ENCODE data around the gene ZNF32. TPM values are rescaled to one million over a fixed set of nuclear protein-coding genes. Genes with fewer than 3 reads are reported as not detected.
A peak's percentile ranks its signal among the peaks of the same experiment; 100 is the strongest.

Gene ZNF32
- total RNA-seq, 2 experiments from 2014 or later, result 26.0 to 26.9 TPM

DNA sequence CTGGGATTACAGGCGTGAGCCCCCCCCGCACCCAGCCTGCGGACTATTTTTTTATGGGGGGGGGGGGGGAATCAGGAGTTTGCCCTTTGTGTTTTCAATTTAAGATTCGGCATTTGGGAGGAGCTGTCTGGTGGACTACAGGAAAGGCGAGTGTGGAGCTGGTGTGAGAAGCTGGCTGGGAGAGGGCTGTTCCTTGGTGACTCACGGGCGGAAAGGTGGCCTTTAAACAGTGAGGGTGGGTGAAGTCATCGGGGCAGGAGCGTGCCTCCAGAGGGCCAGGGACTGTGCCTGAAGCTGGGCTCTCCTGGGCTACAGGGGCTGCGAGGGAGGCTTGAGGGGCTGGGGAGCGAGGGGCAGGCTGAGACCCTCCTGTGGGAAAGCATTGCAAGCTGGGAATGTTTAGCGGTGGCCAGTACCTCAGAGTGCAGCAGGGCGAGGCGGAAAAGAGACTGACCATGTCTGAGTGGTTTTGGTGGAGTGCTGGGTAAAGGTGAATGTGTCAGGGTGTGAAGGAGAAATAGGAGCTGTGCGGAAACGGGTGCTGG, 39.7 kb upstream of the ZNF32 start:
- Mint-ChIP-seq H3K4me3 (peak overlapping the region; percentile 87), H3K27me3 (peaks cover 34% of the 10 kb centered on the region), H3K27ac (peak overlapping the region; percentile 67), H3K4me1 (peaks cover 11% of the 10 kb centered on the region), H3K9me3 (no peaks in the 10 kb centered on the region), H3K36me3 (no peaks in the 10 kb centered on the region)
- no peak for DNase-seq
- POLR2A ChIA-PET, result interaction anchor here (0.6 kb wide), 1 partner anchor 623 kb away, joined by 3 read pairs; no protein-coding TSS in a partner anchor
- no peak for ATAC-seq (ENCODE audit: low read depth)

- POLR2A ChIA-PET, result no interaction called here
- no peak for ATAC-seq (ENCODE audit: low read depth)
- DNase-seq, result no peak
- no peaks in the 10 kb centered on the region for H3K36me3 Mint-ChIP-seq
- peaks cover 11% of the 10 kb centered on the region for H3K4me1 Mint-ChIP-seq
- H3K27me3 Mint-ChIP-seq, result peaks cover 35% of the 10 kb centered on the region
- no peak overlapping the region for H3K27ac Mint-ChIP-seq
- H3K4me3 Mint-ChIP-seq, result peak overlapping the region; percentile 7
- H3K9me3 Mint-ChIP-seq, result no peaks in the 10 kb centered on the region
These were observed 38.7 kb upstream of the ZNF32 start for GRCh38 chr10:43687373-43687772.

DNA sequence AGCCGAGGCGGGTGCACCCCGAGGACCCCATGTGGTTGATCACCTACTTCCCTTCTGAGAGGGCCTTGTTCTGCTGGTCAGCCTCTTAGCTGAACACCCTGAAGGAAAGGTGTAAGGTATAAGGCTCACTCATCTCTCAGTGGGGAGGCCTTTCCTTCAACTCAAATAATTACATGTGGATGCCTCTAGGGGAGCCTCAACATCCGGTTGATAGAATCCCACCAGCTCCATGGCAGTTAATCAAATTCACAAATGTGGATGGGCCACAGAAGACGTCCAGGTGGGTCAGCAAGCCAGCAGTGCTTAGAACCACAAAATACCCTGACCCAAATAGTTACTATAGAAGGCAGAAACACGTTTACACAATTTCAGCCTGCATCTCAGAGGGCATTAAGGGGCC, 37.7 kb upstream of the ZNF32 start:
- no peaks in the 10 kb centered on the region for H3K9me3 Mint-ChIP-seq
- H3K4me3 Mint-ChIP-seq, result no peak overlapping the region

DNA sequence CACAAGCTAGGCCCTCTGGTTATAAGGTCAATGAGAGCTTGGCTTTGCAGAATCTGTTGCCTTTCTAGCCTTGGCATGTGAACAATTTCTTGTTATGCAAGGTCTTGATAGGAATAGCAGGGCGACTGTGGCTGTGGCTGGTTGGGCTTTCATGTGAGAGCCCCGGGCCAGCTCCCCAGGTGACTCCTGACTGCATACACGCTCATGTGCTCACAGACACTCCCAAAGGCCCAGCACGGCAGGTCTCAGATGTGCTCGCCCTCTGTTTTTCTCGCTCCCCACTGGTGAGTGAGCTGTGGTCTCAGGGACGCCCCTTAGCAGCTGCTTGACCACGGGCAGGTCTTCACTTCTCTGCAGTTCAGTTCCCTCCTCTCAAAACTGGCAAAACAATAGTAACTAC, 37.1 kb upstream of the ZNF32 start:
- Mint-ChIP-seq H3K27ac (no peak overlapping the region), H3K36me3 (no peaks in the 10 kb centered on the region), H3K9me3 (no peaks in the 10 kb centered on the region), H3K4me3 (no peak overlapping the region), H3K4me1 (peaks cover 8% of the 10 kb centered on the region), H3K27me3 (peaks cover 30% of the 10 kb centered on the region)
- POLR2A ChIA-PET, result no interaction called here
- ATAC-seq (ENCODE audit: low read depth) (no peak), DNase-seq (no peak)

More for the DNA sequence above, 37.7 kb upstream of the ZNF32 start:
- Mint-ChIP-seq H3K27me3 (peaks cover 35% of the 10 kb centered on the region), H3K36me3 (no peaks in the 10 kb centered on the region), H3K27ac (no peak overlapping the region), H3K4me1 (peaks cover 11% of the 10 kb centered on the region)
- DNase-seq, result no peak
- POLR2A ChIA-PET, result no interaction called here
- no peak for ATAC-seq (ENCODE audit: low read depth)

GRCh38 chr10:43684292-43684559, 35.5 kb upstream of the ZNF32 start:
- H3K4me3 Mint-ChIP-seq, result no peak overlapping the region
- no peaks in the 10 kb centered on the region for H3K9me3 Mint-ChIP-seq
- ATAC-seq (ENCODE audit: low read depth) (no peak), DNase-seq (no peak)
- H3K27me3 Mint-ChIP-seq, result peaks cover 33% of the 10 kb centered on the region
- H3K27ac Mint-ChIP-seq, result no peak overlapping the region
- H3K4me1 Mint-ChIP-seq, result peaks cover 3% of the 10 kb centered on the region
- POLR2A ChIA-PET, result no interaction called here
- H3K36me3 Mint-ChIP-seq, result no peaks in the 10 kb centered on the region

DNA sequence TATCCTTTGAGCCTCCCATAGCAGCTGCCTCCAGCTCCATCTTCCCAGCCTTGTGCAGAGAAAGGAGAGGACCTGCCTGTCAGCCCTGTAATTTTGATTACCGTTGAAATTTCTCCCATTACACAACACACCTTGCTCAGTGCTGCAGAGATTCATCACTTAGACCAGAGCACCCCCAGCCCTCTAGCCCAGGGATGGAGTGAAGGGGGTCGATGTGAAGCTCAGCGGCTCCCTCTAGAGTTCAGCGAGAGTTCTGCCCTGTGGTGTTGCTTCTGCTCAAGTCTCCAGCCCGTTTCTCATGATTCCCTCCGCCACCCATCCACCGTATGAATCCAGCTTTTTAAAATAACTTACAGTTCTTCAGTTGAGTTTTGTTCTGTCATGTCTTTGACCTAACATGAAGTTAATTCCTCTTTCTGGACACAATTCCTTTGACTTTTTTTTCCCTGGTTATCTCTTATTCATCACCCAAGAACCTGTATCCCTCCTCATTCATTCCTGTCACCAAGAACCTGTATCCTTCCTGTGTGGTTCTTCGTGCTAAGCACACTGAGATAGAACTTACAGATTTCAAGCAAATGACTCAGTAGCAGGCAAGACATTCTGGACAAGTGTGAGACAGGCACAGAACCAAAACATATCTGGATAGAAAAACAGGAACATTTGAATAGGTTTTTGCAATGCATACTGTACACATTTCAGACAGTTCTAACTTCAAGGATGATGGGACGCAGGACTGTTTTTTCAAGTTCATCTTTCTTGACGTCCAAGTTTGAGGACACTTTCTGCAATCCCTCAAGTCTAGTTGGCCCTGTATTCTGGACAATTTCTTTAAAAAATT, 35.0 kb upstream of the ZNF32 start:
- H3K9me3 Mint-ChIP-seq, result no peaks in the 10 kb centered on the region
- peaks cover 3% of the 10 kb centered on the region for H3K4me1 Mint-ChIP-seq
- POLR2A ChIA-PET, result no interaction called here
- no peak for DNase-seq
- ATAC-seq (ENCODE audit: low read depth), result peak; percentile 56
- no peak overlapping the region for H3K27ac Mint-ChIP-seq
- no peak overlapping the region for H3K4me3 Mint-ChIP-seq
- H3K27me3 Mint-ChIP-seq, result peaks cover 31% of the 10 kb centered on the region
- no peaks in the 10 kb centered on the region for H3K36me3 Mint-ChIP-seq

- no peak for ATAC-seq (ENCODE audit: low read depth)
- H3K9me3 Mint-ChIP-seq, result no peaks in the 10 kb centered on the region
These were observed 34.3 kb upstream of the ZNF32 start for GRCh38 chr10:43682956-43683355.

GRCh38 chr10:43681721-43682120, 33.0 kb upstream of the ZNF32 start:
- H3K27ac Mint-ChIP-seq, result no peak overlapping the region
- POLR2A ChIA-PET, result no interaction called here
- H3K27me3 Mint-ChIP-seq, result peaks cover 33% of the 10 kb centered on the region
- H3K36me3 Mint-ChIP-seq, result no peaks in the 10 kb centered on the region
- DNase-seq (no peak), ATAC-seq (ENCODE audit: low read depth) (no peak)
- H3K4me1 Mint-ChIP-seq, result peaks cover 3% of the 10 kb centered on the region
- H3K4me3 Mint-ChIP-seq, result no peak overlapping the region
- H3K9me3 Mint-ChIP-seq, result no peaks in the 10 kb centered on the region

More at GRCh38 chr10:43682956-43683355, 34.3 kb upstream of the ZNF32 start:
- POLR2A ChIA-PET, result no interaction called here
- peaks cover 31% of the 10 kb centered on the region for H3K27me3 Mint-ChIP-seq
- peaks cover 3% of the 10 kb centered on the region for H3K4me1 Mint-ChIP-seq
- H3K36me3 Mint-ChIP-seq, result no peaks in the 10 kb centered on the region
- DNase-seq, result no peak
- H3K4me3 Mint-ChIP-seq, result no peak overlapping the region
- H3K27ac Mint-ChIP-seq, result no peak overlapping the region

- ATAC-seq (ENCODE audit: low read depth) (no peak), DNase-seq (no peak)
- Mint-ChIP-seq H3K27me3 (peaks cover 34% of the 10 kb centered on the region), H3K9me3 (no peaks in the 10 kb centered on the region), H3K27ac (no peak overlapping the region), H3K4me1 (peaks cover 3% of the 10 kb centered on the region), H3K36me3 (no peaks in the 10 kb centered on the region), H3K4me3 (no peak overlapping the region)
- POLR2A ChIA-PET, result no interaction called here
These were observed 32.5 kb upstream of the ZNF32 start for GRCh38 chr10:43681220-43681619.

DNA sequence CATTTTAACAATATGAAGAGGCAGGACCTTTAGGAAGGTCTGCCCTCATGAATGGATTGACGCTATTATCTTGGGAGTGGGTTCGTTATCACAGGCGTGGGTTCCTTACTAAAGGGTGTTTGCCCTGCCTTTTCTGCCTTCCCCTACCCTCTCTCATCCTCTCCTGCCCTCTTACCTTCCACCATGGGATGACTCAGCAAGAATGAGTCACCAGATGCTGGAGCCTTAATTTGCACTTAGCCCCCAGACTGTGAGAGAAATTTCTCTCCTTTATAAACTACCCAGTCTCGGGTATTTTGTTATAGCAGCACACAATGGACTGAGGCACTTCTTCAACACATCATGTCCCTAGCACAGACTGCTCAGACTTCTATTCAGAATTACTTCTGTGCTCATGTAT, 31.4 kb upstream of the ZNF32 start:
- Mint-ChIP-seq H3K36me3 (no peaks in the 10 kb centered on the region), H3K4me1 (peaks cover 3% of the 10 kb centered on the region), H3K27ac (no peak overlapping the region), H3K27me3 (peaks cover 34% of the 10 kb centered on the region), H3K9me3 (no peaks in the 10 kb centered on the region), H3K4me3 (no peak overlapping the region)
- DNase-seq (no peak), ATAC-seq (ENCODE audit: low read depth) (no peak)
- POLR2A ChIA-PET, result no interaction called here

- Mint-ChIP-seq H3K4me1 (peaks cover 3% of the 10 kb centered on the region), H3K4me3 (no peak overlapping the region), H3K36me3 (no peaks in the 10 kb centered on the region), H3K27me3 (peaks cover 31% of the 10 kb centered on the region), H3K27ac (no peak overlapping the region), H3K9me3 (no peaks in the 10 kb centered on the region)
- ATAC-seq (ENCODE audit: low read depth) (no peak), DNase-seq (no peak)
- POLR2A ChIA-PET, result no interaction called here
These were observed 30.8 kb upstream of the ZNF32 start for GRCh38 chr10:43679509-43679908.

DNA sequence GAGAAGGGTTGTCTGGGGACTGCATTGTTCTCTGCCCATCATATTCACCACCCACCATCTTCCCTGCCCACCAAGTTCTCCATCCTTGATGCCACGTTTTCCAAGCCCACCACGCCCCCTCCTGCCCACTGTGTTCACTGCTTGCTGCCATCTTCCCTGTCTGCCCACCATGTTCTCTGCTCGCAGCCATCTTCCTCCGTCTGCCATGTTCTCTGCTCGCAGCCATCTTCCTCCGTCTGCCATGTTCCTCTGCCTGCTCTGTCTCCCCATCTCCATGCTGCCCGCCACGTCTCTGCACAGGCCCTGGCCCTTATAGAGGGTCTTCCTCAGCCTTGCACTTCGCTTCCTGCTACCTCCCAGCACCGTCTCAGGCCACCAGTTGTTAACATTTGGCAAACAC, 30.0 kb upstream of the ZNF32 start:
- no peak overlapping the region for H3K4me3 Mint-ChIP-seq
- H3K4me1 Mint-ChIP-seq, result peaks cover under 1% of the 10 kb centered on the region
- POLR2A ChIA-PET, result no interaction called here
- ATAC-seq (ENCODE audit: low read depth), result no peak
- H3K9me3 Mint-ChIP-seq, result no peaks in the 10 kb centered on the region
- H3K27ac Mint-ChIP-seq, result no peak overlapping the region
- H3K36me3 Mint-ChIP-seq, result no peaks in the 10 kb centered on the region
- peaks cover 30% of the 10 kb centered on the region for H3K27me3 Mint-ChIP-seq
- no peak for DNase-seq

- H3K4me3 Mint-ChIP-seq, result no peak overlapping the region
- no peaks in the 10 kb centered on the region for H3K9me3 Mint-ChIP-seq
- ATAC-seq (ENCODE audit: low read depth) (no peak), DNase-seq (no peak)
- H3K4me1 Mint-ChIP-seq, result no peaks in the 10 kb centered on the region
- peaks cover 25% of the 10 kb centered on the region for H3K27me3 Mint-ChIP-seq
- H3K36me3 Mint-ChIP-seq, result no peaks in the 10 kb centered on the region
- H3K27ac Mint-ChIP-seq, result no peak overlapping the region
- POLR2A ChIA-PET, result no interaction called here
These were observed 28.2 kb upstream of the ZNF32 start for GRCh38 chr10:43676901-43677300.

DNA sequence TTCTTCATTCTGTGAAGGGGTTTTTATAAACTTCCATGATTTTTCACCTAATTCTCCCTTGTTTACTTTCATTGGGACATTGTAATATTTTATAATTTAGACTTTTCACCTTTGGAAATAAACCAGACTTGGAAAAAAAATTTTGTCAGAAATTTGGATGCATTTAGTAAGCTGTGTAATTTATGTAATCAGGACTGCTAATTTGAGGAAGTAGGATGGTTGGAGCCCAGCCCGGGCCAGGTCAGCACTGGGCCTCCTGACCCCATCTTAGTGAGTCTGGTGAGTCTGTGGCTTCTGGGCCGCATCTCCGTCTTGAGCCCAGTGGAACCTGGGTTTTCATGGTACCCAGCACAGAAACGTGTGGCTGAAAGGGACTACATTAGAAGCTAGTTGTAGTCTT, 27.6 kb upstream of the ZNF32 start:
- ATAC-seq (ENCODE audit: low read depth), result no peak
- no peak overlapping the region for H3K27ac Mint-ChIP-seq
- peaks cover 1% of the 10 kb centered on the region for H3K4me1 Mint-ChIP-seq
- POLR2A ChIA-PET, result no interaction called here
- no peak for DNase-seq
- no peak overlapping the region for H3K4me3 Mint-ChIP-seq
- H3K36me3 Mint-ChIP-seq, result no peaks in the 10 kb centered on the region
- H3K9me3 Mint-ChIP-seq, result no peaks in the 10 kb centered on the region
- H3K27me3 Mint-ChIP-seq, result peaks cover 24% of the 10 kb centered on the region

All from activated naive CD8-positive, alpha-beta T cell treated with anti-CD3 and anti-CD28 coated beads, Interleukin-2, amount 10 ng/mL, durations not matched to agents 7 days and 5 days (primary cell).